Liver (tissue), 9 donors: ENCODE data around the gene SEC61B. TPM values are rescaled to one million over a fixed set of nuclear protein-coding genes. Genes with fewer than 3 reads are reported as not detected.

ENCODE experiments used
- DNase-seq: peaks from one replicate; pipeline ENCODE4 v3.0.0-alpha.2; 2017; ENCODE audit warnings: low spot score
- H3K27ac ChIP-seq, 2 donors: one replicate each; pipeline ENCODE4 v1.7.0; 2013; ENCODE audit warnings: inconsistent platforms in 2 of 2, low read length in 2 of 2, control low read depth in 1 of 2, low read depth in 1 of 2, mild to moderate bottlenecking in 1 of 2
- H3K27me3 ChIP-seq, 4 donors: one replicate each; pipeline versions ENCODE4 v1.6.1 to v1.7.0; 2013; ENCODE audit warnings: low read length in 3 of 4, inconsistent platforms in 1 of 4, mild to moderate bottlenecking in 1 of 4, moderate library complexity in 1 of 4; ENCODE audit not compliant: control insufficient read depth in 4 of 4, insufficient read depth in 4 of 4
- H3K36me3 ChIP-seq, 4 donors: one replicate each; pipeline versions ENCODE4 v1.6.1 to v1.7.0; 2013; ENCODE audit warnings: low read length in 3 of 4, mild to moderate bottlenecking in 3 of 4, low read depth in 1 of 4, moderate library complexity in 1 of 4; ENCODE audit not compliant: control insufficient read depth in 4 of 4, insufficient read depth in 3 of 4
- H3K4me1 ChIP-seq, 4 donors: one replicate each; pipeline versions ENCODE4 v1.6.1 to v1.7.0; 2013; ENCODE audit warnings: low read length in 3 of 4, mild to moderate bottlenecking in 3 of 4, moderate library complexity in 1 of 4; ENCODE audit not compliant: control insufficient read depth in 4 of 4, insufficient read depth in 4 of 4
- H3K4me3 ChIP-seq, 3 donors: one replicate each; pipeline versions ENCODE4 v1.6.1 to v1.7.0; 2013; ENCODE audit warnings: low read length in 3 of 3, control low read depth in 1 of 3, low read depth in 1 of 3, mild to moderate bottlenecking in 1 of 3
- H3K9ac ChIP-seq, 2 donors: one replicate each; pipeline ENCODE4 v1.7.0; 2013; ENCODE audit warnings: low read length in 2 of 2, mild to moderate bottlenecking in 2 of 2, moderate library complexity in 2 of 2, control low read depth in 1 of 2, low read depth in 1 of 2
- H3K9me3 ChIP-seq, 4 donors: one replicate each; pipeline versions ENCODE4 v1.6.1 to v1.7.0; 2013; ENCODE audit warnings: low read length in 3 of 4; ENCODE audit not compliant: control insufficient read depth in 4 of 4
- ATF3 ChIP-seq: IDR thresholded peaks from 2 replicates; pipeline ENCODE4 v1.6.1; 2016; ENCODE audit warnings: antibody characterized with exemption
- CTCF ChIP-seq: fragments of 150-350 bp; IDR thresholded peaks from 2 replicates; pipeline ENCODE4 v1.5.1; 2017; ENCODE audit warnings: improper control_type of control experiment, low read depth, low read length; ENCODE audit not compliant: missing input control
- EGR1 ChIP-seq, 2 donors: IDR thresholded peaks; 2 replicates each; pipeline ENCODE4 v1.6.1; 2016 to 2018; ENCODE audit warnings: antibody characterized with exemption in 2 of 2, low read depth in 2 of 2
- FOXA2 ChIP-seq: IDR thresholded peaks from 2 replicates; pipeline ENCODE4 v1.6.1; 2016; ENCODE audit warnings: antibody characterized with exemption
- GABPA ChIP-seq, 2 donors: IDR thresholded peaks in 1 of 2; conservative IDR thresholded peaks in 1 of 2; 2 replicates each; pipeline ENCODE4 v1.6.1; 2016; ENCODE audit warnings: antibody characterized with exemption in 2 of 2, mild to moderate bottlenecking in 1 of 2, moderate library complexity in 1 of 2
- HNF4A ChIP-seq, 2 donors: conservative IDR thresholded peaks; 2 replicates each; pipeline ENCODE4 v1.6.1; 2016; ENCODE audit warnings: antibody characterized with exemption in 2 of 2, mild to moderate bottlenecking in 2 of 2
- HNF4G ChIP-seq: IDR thresholded peaks from 2 replicates; pipeline ENCODE4 v1.6.1; 2016; ENCODE audit warnings: antibody characterized with exemption
- JUND ChIP-seq, 2 donors: IDR thresholded peaks; 2 replicates each; pipeline ENCODE4 v1.6.1; 2016; ENCODE audit warnings: antibody characterized with exemption in 2 of 2
- MAX ChIP-seq: IDR thresholded peaks from 2 replicates; pipeline ENCODE4 v1.6.1; 2016; ENCODE audit warnings: antibody characterized with exemption
- NR2F2 ChIP-seq: IDR thresholded peaks from 2 replicates; pipeline ENCODE4 v1.6.1; 2016; ENCODE audit warnings: antibody characterized with exemption
- RAD21 ChIP-seq, 2 donors: IDR thresholded peaks; 2 replicates each; pipeline ENCODE4 v1.6.1; 2016; ENCODE audit warnings: antibody characterized with exemption in 2 of 2, mild to moderate bottlenecking in 2 of 2
- REST ChIP-seq: IDR thresholded peaks from 2 replicates; pipeline ENCODE4 v1.6.1; 2016; ENCODE audit warnings: antibody characterized with exemption, mild to moderate bottlenecking
- RXRA ChIP-seq, 2 donors: IDR thresholded peaks; 2 replicates each; pipeline ENCODE4 v1.6.1; 2017 to 2018; ENCODE audit warnings: antibody characterized with exemption in 2 of 2, mild to moderate bottlenecking in 1 of 2
- SP1 ChIP-seq: IDR thresholded peaks from 2 replicates; pipeline ENCODE4 v1.6.1; 2018; ENCODE audit warnings: antibody characterized with exemption, mild to moderate bottlenecking
- TAF1 ChIP-seq: conservative IDR thresholded peaks from 2 replicates; pipeline ENCODE4 v1.6.1; 2016; ENCODE audit warnings: antibody characterized with exemption, mild to moderate bottlenecking
- ZBTB33 ChIP-seq: IDR thresholded peaks from 2 replicates; pipeline ENCODE4 v1.6.1; 2016; ENCODE audit warnings: antibody characterized with exemption
- WGBS: extraction: QIAGEN DNeasy Blood & Tissue Kit; methylation state at CpG from one replicate; pipeline ENCODE4 v1.1.7; 2013; 5-methylcytosine and 5-hydroxymethylcytosine counted together
- polyA plus RNA-seq, 2 donors: library from polyadenylated mRNA; stranded (reverse) in 1 of 2; unstranded in 1 of 2; fragments of 200-250 nt in 1 of 2; fragments of >200 nt in 1 of 2; fragmentation: Nextera tagmentation in 1 of 2; extraction: Ambion mirVana in 1 of 2; gene quantifications; one replicate each; pipeline versions ENCODE4 v1.2.1 to v1.2.3, GENCODE V29; 2013 to 2015
- total RNA-seq, 2 donors: library from RNA; depleted of rRNA; stranded (reverse); fragments of >200 nt; gene quantifications; one replicate each; pipeline ENCODE4 v1.2.3, GENCODE V29; 2014
- donor health status: healthy.
- donor health status: healthy.
- donor health status: healthy.
- donor health status: healthy.
- donor health status: healthy.

SEC61B gene
- total and polyA plus RNA-seq, 4 donors = 84.1 to 431 (median 228) TPM

- 92% methylated on average over 8 of the region's 8 CpGs for WGBS
- no peak overlapping the region for H3K9ac ChIP-seq
- no peak overlapping the region for H3K4me3 ChIP-seq
- H3K27me3 ChIP-seq = no peaks in the 10 kb centered on the region
- no peaks in the 10 kb centered on the region for H3K4me1 ChIP-seq
- H3K9me3 ChIP-seq = no peaks in the 10 kb centered on the region
- H3K27ac ChIP-seq = no peak overlapping the region
- H3K36me3 ChIP-seq = no peaks in the 10 kb centered on the region
- DNase-seq = no peak
- TF ChIP-seq HNF4G (no peak), CTCF (no peak), TAF1 (no peak), EGR1 (IDR thresholded peaks at IDR 0.05; ENCODE audit: low read depth in 2 of 2) (no peak), RAD21 (IDR thresholded peaks at IDR 0.05) (no peak), SP1 (no peak), FOXA2 (no peak), MAX (no peak), ZBTB33 (no peak), HNF4A (conservative IDR thresholded peaks at IDR 0.05) (no peak), JUND (IDR thresholded peaks at IDR 0.05) (no peak), NR2F2 (no peak), ATF3 (no peak), RXRA (IDR thresholded peaks at IDR 0.05) (no peak), GABPA (IDR thresholded peaks at IDR 0.05 in 1 of 2, conservative IDR thresholded peaks at IDR 0.05 in 1 of 2) (no peak), REST (no peak)
These were observed 44.3 kb upstream of the SEC61B start for GRCh38 chr9:99177576-99178366.
